Calu3 (cell line): ENCODE measurements around the gene GPR15. TPM values are rescaled to one million over a fixed set of nuclear protein-coding genes. Genes with fewer than 3 reads are reported as not detected.

Experiments
- BruUV-seq: library from RNA; stranded (reverse); fragments of 400-500 nt; replicated peaks from 2 replicates; lab custom pipeline; 2021; lab: Mats Ljungman, UMichigan
- CTCF ChIA-PET: fragments of 300-600 bp; sonication (Branson Sonifier 250); formaldehyde crosslinking; loops from one replicate; lab custom pipeline; 2022; ENCODE audit warnings: antibody characterized with exemption; lab: Charles Lee
- DNase-seq: peaks from one replicate; pipeline ENCODE4 v3.0.0; 2022
- H3K27ac Mint-ChIP-seq: one replicate; pipeline ENCODE4 v1.8.0; 2022; ENCODE audit warnings: mixed read lengths; ENCODE audit not compliant: unreplicated experiment
- H3K27me3 Mint-ChIP-seq: one replicate; pipeline ENCODE4 v1.8.0; 2022; ENCODE audit warnings: mixed read lengths; ENCODE audit not compliant: unreplicated experiment
- H3K36me3 Mint-ChIP-seq: one replicate; pipeline ENCODE4 v1.8.0; 2022; ENCODE audit warnings: mild to moderate bottlenecking, moderate library complexity, mixed read lengths; ENCODE audit not compliant: insufficient read depth, unreplicated experiment
- H3K4me1 Mint-ChIP-seq: one replicate; pipeline ENCODE4 v1.8.0; 2022; ENCODE audit warnings: mild to moderate bottlenecking, low read depth, mixed read lengths; ENCODE audit not compliant: unreplicated experiment
- H3K4me3 Mint-ChIP-seq: one replicate; pipeline ENCODE4 v1.8.0; 2022; ENCODE audit warnings: mild to moderate bottlenecking, low read depth, moderate library complexity, mixed read lengths; ENCODE audit not compliant: unreplicated experiment
- H3K9me3 Mint-ChIP-seq: one replicate; pipeline ENCODE4 v1.8.0; 2022; ENCODE audit warnings: low read depth, mixed read lengths; ENCODE audit not compliant: unreplicated experiment
- intact Hi-C: fragments of 100-400 bp; cut with micrococcal nuclease; formaldehyde crosslinking; loops from one replicate; pipeline ENCODE4 v1.10.0; 2022; ENCODE audit not compliant: unreplicated experiment
- total RNA-seq: library from RNA; stranded (reverse); gene quantifications from 2 replicates; pipeline ENCODE4 v1.2.3, GENCODE V29; 2022
- TF ChIP-seq, protein P1 (sequence below): fragments of 200-600 bp; IDR thresholded peaks from one replicate; pipeline ENCODE4 v1.8.0; 2022; ENCODE audit warnings: antibody characterized with exemption; ENCODE audit not compliant: unreplicated experiment

Gene GPR15
- total RNA-seq, 1 experiment from 2014 or later, result not detected

DNA sequence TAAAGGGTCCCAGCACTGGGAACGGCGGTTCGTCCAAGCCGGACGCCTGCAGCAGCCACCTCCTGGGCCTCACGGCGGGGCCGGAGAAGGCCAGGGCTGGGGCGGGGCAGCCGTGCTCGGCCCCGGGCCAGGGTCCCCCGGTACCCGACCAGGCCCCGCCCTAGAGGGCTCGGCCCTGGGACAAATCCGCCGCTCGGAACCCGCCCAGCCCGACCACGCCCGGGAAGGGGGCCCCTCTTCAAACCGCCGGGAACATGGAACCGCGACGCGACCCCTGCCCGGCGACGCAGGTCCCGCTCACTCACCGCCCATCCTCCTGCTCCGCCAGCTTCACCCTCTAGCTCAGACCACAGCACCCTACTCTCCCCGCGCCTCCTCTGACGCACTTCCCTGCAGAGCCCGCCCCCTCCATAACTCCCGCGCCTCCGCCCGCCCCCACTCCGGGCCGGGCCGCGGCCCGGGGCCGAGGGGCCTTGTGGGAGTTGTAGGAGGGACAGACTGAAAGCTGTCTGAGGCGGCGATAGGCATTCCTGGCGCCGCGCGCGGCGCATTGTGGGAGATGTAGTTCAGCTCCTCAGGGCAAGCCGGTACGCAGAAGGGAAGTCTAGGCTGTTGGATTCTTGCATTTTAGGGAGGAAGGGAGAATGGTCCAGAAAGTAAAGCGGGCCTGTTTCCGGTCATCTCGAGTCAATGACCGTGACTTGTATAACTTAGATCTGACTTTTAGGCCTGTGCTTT, 9.1 kb upstream of the GPR15 start, which contains the start of gene CLDND1:
TSS of gene CLDND1 (minus strand) at position 359 of the 738 bp plus-strand sequence. CDS start 1,478 bp downstream, outside the sequence.
- intact Hi-C loops, result no loop called here
- peak within 1 kb of the TSS; percentile 89 for H3K4me3 Mint-ChIP-seq
- peak; percentile 95 for DNase-seq
- no peaks in the 10 kb centered on the region for H3K27me3 Mint-ChIP-seq
- H3K9me3 Mint-ChIP-seq, result no peaks in the 10 kb centered on the region
- no TSS peak for BruUV-seq
- H3K36me3 Mint-ChIP-seq, result peaks cover 19% of the 10 kb centered on the region
- TF ChIP-seq, protein P1, sequence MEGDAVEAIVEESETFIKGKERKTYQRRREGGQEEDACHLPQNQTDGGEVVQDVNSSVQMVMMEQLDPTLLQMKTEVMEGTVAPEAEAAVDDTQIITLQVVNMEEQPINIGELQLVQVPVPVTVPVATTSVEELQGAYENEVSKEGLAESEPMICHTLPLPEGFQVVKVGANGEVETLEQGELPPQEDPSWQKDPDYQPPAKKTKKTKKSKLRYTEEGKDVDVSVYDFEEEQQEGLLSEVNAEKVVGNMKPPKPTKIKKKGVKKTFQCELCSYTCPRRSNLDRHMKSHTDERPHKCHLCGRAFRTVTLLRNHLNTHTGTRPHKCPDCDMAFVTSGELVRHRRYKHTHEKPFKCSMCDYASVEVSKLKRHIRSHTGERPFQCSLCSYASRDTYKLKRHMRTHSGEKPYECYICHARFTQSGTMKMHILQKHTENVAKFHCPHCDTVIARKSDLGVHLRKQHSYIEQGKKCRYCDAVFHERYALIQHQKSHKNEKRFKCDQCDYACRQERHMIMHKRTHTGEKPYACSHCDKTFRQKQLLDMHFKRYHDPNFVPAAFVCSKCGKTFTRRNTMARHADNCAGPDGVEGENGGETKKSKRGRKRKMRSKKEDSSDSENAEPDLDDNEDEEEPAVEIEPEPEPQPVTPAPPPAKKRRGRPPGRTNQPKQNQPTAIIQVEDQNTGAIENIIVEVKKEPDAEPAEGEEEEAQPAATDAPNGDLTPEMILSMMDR, result no peak
- peak within 1 kb of the TSS; percentile 82 for H3K27ac Mint-ChIP-seq
- H3K4me1 Mint-ChIP-seq, result peaks cover 29% of the 10 kb centered on the region
- CTCF ChIA-PET, result interaction anchor here (0.9 to 1.6 kb wide), 2 partner anchors 14 to 40 kb away, joined by 4 to 6 read pairs; no protein-coding TSS in a partner anchor

DNA sequence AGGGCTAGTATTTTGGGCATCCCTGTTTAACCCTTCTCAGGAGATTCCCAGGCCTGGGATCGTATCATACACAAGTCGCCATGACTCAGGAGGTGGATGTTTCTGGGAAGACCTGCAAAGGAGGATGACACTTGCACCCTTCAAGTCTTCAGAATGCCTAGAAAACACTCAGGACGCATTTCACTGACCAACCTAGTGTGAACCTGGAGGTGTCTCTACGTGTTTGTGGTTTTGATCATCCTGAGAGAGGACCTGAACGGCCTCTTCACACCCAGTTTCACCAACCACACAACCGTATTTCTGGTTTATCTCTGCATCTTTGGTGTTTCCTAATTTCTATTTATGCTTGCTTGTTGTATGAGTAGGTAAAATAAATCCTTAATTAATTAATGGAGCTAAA, 6.3 kb upstream of the GPR15 start:
- CTCF ChIA-PET, result no interaction called here
- Mint-ChIP-seq H3K36me3 (peaks cover 19% of the 10 kb centered on the region), H3K4me1 (peaks cover 13% of the 10 kb centered on the region), H3K9me3 (no peaks in the 10 kb centered on the region), H3K27ac (no peak overlapping the region), H3K4me3 (no peak overlapping the region), H3K27me3 (no peaks in the 10 kb centered on the region)
- intact Hi-C loops, result no loop called here
- TF ChIP-seq, protein P1, result no peak
- BruUV-seq, result no TSS peak
- no peak for DNase-seq

DNA sequence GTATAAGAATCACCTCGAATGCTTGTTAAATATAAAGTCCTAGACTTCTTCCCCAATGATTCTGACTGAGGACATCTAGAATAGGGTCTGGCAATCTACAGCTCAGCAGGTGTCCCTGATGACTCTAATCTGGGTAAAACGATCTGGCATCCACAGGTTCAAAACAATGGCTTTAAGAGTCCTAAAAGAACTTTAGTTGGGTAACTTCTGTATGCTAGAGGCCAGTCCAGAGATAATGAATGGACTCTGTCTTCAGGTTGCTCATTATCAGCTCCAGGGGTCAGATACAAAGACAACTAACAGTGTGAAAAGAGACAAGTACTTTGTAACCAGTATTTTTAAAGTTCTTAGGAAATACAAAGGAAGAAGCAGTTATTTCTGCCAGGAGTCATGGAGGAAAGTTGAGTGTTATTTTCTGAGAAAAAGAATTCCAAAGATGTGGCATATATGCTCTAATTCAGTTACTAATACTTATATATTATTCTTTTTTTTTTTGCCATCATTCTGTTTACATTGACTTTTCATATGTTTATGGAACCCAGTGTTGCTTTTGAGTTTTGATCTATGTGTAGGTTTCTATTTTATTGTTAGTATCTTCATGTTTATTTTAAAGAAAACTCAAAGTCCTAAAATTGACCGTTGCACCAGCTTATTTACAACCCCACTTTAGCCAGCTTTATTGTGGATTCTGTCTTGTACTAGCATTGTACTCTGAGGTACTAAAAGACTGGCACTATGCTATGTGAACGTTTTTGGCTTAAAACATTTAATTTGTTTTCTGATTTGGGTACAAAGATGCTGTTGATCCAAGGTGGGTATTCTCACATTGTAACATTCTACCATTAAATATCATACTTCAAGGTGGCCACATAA, 3.1 kb upstream of the GPR15 start:
- Mint-ChIP-seq H3K9me3 (no peaks in the 10 kb centered on the region), H3K27ac (no peak overlapping the region), H3K36me3 (no peaks in the 10 kb centered on the region), H3K27me3 (no peaks in the 10 kb centered on the region), H3K4me3 (no peak overlapping the region), H3K4me1 (no peaks in the 10 kb centered on the region)
- CTCF ChIA-PET, result no interaction called here
- BruUV-seq, result no TSS peak
- TF ChIP-seq, protein P1, result no peak
- no peak for DNase-seq
- intact Hi-C loops, result no loop called here

DNA sequence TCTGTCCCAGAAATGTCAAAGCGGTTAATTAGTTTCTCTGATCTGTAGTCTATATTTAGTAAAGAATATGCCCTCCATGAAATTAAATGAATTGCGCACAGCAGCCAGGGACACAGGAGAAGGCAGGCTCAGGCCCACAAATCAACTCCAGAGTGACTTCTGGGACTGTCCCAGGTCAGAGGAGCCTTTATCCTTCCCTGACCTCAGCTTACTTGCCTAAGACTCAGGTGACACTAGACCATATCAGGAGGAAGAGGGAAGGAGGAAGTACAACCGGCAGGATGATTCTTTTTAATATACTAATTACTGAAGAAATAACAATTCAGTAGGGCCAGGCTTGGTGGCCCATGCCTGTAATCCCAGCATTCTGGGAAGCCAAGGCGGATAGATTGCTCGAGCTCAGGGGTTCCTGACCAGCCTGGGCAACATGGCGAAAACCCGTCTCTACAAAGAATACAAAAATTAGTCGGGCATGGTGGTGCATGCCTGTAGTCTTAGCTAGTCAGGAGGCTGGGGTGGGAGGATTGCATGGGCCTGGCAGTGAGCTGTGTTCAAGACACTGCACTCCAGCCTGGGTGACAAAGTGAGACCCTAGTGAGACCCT, 1.8 kb upstream of the GPR15 start:
- no peak overlapping the region for H3K27ac Mint-ChIP-seq
- no peak overlapping the region for H3K4me3 Mint-ChIP-seq
- no peak for DNase-seq
- H3K9me3 Mint-ChIP-seq, result no peaks in the 10 kb centered on the region
- CTCF ChIA-PET, result no interaction called here
- BruUV-seq, result no TSS peak
- no peaks in the 10 kb centered on the region for H3K27me3 Mint-ChIP-seq
- intact Hi-C loops, result no loop called here
- TF ChIP-seq, protein P1, result no peak
- no peaks in the 10 kb centered on the region for H3K4me1 Mint-ChIP-seq
- H3K36me3 Mint-ChIP-seq, result no peaks in the 10 kb centered on the region
